Epithelial cell of esophagus (primary cell): ENCODE measurements around the gene STYK1.
A peak's percentile ranks its signal among the peaks of the same experiment; 100 is the strongest.
"Not testable (repeated sequence)": the region's sequence is repeated elsewhere in the genome, so short reads cannot be mapped to it uniquely, and the experiment has no call there.

Experiments
- DNase-seq: peaks from one replicate; pipeline ENCODE4 v3.0.0; 2010; ENCODE audit warnings: low read depth
- H3K4me3 ChIP-seq: 2 replicates; pipeline ENCODE4 v1.5.1; 2011; ENCODE audit warnings: mild to moderate bottlenecking, low read length, control low read depth
- CTCF ChIP-seq: IDR thresholded peaks from 2 replicates; pipeline ENCODE4 v1.5.1; 2011; ENCODE audit warnings: low read depth, mild to moderate bottlenecking, low read length, control low read depth, inconsistent platforms; ENCODE audit not compliant: insufficient read depth; ENCODE audit errors: missing control alignments

The STYK1 gene

DNA sequence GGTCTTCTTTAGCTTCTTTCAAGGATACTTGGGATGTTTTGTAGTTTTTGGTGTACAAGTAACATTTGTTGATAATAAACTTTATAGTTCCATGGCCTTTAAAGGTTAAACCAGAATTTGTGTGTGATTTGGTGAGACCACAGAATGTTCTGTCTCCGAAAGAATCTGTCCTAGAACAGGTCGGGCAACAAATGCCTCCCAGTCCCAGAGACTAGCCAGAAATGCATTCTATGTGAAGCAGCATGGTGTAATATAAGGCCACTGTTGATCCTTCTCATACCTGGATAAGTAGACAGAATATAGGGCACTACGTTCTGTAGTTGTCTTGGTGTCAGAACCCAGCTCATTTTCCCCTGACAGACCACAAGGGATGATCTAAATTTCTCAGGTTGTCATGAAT, 10.0 kb downstream of the STYK1 start:
- DNase-seq: no peak
- no peak overlapping the region for H3K4me3 ChIP-seq
- no peak for TF ChIP-seq CTCF

DNA sequence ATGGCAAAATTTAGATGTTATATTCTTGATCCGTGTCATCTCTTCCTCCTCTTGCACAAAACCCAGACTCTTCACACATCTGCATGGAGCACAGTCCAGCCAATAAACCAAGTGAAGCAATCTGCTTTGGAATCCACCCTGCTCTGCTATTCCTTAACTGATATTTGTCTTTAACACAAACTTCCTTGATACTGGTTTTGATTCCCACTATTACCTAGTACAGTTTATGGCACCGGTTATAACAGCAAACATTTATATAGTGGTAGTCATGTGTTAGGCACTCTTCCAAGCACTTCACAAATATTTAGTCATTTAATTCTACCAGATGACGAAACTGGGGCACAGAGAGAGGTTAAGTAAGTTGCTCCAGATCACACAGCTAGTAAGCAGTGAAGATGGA, 12.5 kb downstream of the STYK1 start:
- no peak overlapping the region for H3K4me3 ChIP-seq
- TF ChIP-seq CTCF: no peak
- DNase-seq: peak; percentile 75

GRCh38 chr12:10654003-10654402, 19.8 kb downstream of the STYK1 start:
- no peak for TF ChIP-seq CTCF

DNA sequence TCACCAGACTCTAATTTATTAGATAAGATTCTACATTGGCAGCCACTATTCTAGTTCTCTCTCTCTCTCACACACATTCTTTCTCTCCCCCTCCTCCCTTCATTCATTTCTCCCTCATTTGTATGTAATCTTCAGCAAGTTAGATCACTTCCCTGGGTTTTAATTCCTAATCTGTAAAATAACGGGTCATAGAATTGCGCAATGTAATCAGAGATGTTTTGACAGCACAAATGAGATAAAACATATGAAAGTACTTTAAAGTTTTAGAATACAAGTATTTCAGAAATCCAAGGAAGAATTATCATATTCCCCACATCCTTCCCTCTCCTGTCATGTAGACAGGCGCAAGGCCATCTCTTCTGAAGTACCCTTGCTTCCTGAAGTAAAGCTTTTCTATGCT, 21.7 kb downstream of the STYK1 start:
- DNase-seq: no peak
- no peak for TF ChIP-seq CTCF
- H3K4me3 ChIP-seq: no peak overlapping the region

More at GRCh38 chr12:10654003-10654402, 19.8 kb downstream of the STYK1 start:
- DNase-seq: no peak
- no peak overlapping the region for H3K4me3 ChIP-seq

DNA sequence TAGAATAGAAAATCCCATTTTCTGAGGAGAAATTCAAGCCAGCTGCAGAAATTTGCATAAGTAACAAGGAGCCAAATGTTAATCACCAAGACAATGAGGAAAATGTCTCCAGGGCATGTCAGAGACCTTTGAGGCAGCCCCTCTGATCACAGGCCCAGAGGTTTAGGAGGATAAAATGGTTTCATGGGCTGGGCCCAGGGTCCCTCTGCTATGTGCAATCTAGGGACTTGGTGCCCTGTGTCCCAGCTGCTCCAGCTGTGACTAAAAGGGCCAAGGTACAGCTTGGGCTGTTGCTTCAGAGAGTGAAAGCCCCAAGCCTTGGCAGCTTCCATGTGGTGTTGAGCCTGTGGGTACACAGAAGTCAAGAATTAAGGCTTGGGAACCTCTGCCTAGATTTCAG, 27.3 kb downstream of the STYK1 start:
- not testable (repeated sequence) for DNase-seq, H3K4me3 ChIP-seq

DNA sequence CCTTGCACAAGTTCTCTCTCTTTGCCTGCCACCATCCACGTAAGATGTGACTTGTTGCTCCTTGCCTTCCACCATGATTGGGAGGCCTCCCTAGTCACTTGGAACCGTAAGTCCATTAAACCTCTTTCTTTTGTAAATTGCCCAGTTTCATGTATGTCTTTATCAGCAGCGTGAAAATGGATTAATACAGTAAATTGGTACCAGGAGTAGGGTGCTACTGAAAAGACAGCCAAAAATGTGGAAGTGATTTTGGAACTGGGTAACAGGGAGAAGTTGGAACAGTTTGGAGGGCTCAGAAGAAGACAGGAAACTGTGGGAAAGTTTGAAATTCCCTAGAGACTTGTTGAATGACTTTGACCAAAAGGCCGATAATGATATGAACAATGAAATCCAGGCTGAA, 27.9 kb downstream of the STYK1 start:
- no peak for TF ChIP-seq CTCF
- H3K4me3 ChIP-seq: no peak overlapping the region
- DNase-seq: no peak

DNA sequence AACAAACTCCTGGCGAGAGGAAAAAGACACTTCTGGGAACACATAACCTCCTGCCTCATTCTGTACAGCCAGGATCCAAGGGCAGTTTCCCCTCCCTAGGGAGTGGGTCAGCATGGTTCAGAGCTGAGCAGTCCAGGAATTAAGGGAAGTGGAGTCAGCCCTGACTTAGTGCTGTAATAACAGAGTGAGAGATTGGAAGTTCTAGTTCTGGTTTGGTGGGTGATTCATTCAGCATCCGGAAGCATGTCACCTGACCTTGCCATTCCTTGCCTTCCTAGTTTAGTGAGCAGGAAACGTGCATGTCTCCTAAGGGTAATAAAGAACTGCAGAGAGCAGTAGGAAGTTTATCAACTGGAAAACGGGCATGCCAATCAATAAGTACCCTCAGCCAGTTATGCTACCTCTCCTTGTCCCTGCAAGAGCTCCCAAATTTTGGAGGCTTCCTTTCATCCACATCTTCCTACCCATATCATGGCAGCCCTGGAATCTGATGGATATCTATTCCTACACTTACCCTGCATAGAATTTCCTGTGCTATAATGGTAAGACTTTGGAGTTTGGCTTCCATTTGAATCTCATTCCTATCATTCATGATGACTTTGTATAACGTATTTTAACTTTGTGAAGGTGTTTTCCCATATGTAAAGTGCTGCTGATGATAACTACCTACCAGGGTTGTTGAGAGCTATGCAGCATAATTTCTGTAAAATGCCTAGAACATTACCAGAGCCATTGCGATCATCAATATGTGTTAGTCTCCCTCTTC, 31.9 kb downstream of the STYK1 start:
- no peak for TF ChIP-seq CTCF
- peak; percentile 86 for DNase-seq
- H3K4me3 ChIP-seq: no peak overlapping the region

- DNase-seq: no peak
- TF ChIP-seq CTCF: no peak
- no peak overlapping the region for H3K4me3 ChIP-seq
Measured at GRCh38 chr12:10638728-10639127, 35.1 kb downstream of the STYK1 start.
